ENCODE results near the gene MAST3.

The MAST3 gene

GRCh38 chr19:18185538-18185937, 88.0 kb downstream of the MAST3 start:
- no peak for ATAC-seq
- no peaks in the 10 kb centered on the region for H3K9me3 Mint-ChIP-seq
- H3K4me3 Mint-ChIP-seq = no peak overlapping the region
- H3K36me3 Mint-ChIP-seq = no peaks in the 10 kb centered on the region
- DNase-seq (ENCODE audit: low spot score in 2 of 2) = no peak
- no peaks in the 10 kb centered on the region for H3K4me1 Mint-ChIP-seq
- H3K27ac Mint-ChIP-seq = no peak overlapping the region

GRCh38 chr19:18190278-18190677, 92.7 kb downstream of the MAST3 start:
- Mint-ChIP-seq H3K4me3 (no peak overlapping the region), H3K36me3 (peaks cover 23% of the 10 kb centered on the region), H3K9me3 (no peaks in the 10 kb centered on the region), H3K4me1 (peaks cover 19% of the 10 kb centered on the region), H3K27ac (peak overlapping the region; percentile 67)
- ATAC-seq (no peak), DNase-seq (ENCODE audit: low spot score in 2 of 2) (no peak)

- H3K27ac Mint-ChIP-seq = peak overlapping the region; percentile 88
- H3K4me1 Mint-ChIP-seq = peaks cover 19% of the 10 kb centered on the region
- H3K36me3 Mint-ChIP-seq = peaks cover 33% of the 10 kb centered on the region
- peak overlapping the region; percentile 78 for H3K4me3 Mint-ChIP-seq
- no peaks in the 10 kb centered on the region for H3K9me3 Mint-ChIP-seq
- DNase-seq (ENCODE audit: low spot score in 2 of 2) (no peak), ATAC-seq (no peak)
Measured at GRCh38 chr19:18191640-18192062, 94.1 kb downstream of the MAST3 start.

- H3K9me3 Mint-ChIP-seq = no peaks in the 10 kb centered on the region
- peak within 1 kb of the TSS; percentile 88 for H3K27ac Mint-ChIP-seq
- peak within 1 kb of the TSS; percentile 78 for H3K4me3 Mint-ChIP-seq
- DNase-seq (ENCODE audit: low spot score in 2 of 2) (peak; percentile 89 to 98), ATAC-seq (peak; percentile 95)
- peaks cover 19% of the 10 kb centered on the region for H3K4me1 Mint-ChIP-seq
- H3K36me3 Mint-ChIP-seq = peaks cover 40% of the 10 kb centered on the region
Measured at GRCh38 chr19:18192673-18193387, 95.3 kb downstream of the MAST3 start, which contains the start of gene MPV17L2. TSS of gene MPV17L2 (plus strand) at chr19:18193218. CDS start at chr19:18193282, 64 bp downstream.

- Mint-ChIP-seq H3K27ac (peak overlapping the region; percentile 88), H3K9me3 (no peaks in the 10 kb centered on the region), H3K4me1 (peaks cover 19% of the 10 kb centered on the region), H3K36me3 (peaks cover 46% of the 10 kb centered on the region), H3K4me3 (peak overlapping the region; percentile 78)
- no peak for DNase-seq (ENCODE audit: low spot score in 2 of 2)
- no peak for ATAC-seq
Measured at GRCh38 chr19:18193388-18194180, 96.0 kb downstream of the MAST3 start.

- peaks cover 19% of the 10 kb centered on the region for H3K4me1 Mint-ChIP-seq
- DNase-seq (ENCODE audit: low spot score in 2 of 2) (no peak), ATAC-seq (no peak)
- no peaks in the 10 kb centered on the region for H3K9me3 Mint-ChIP-seq
- peak overlapping the region; percentile 88 for H3K27ac Mint-ChIP-seq
- H3K36me3 Mint-ChIP-seq = peaks cover 52% of the 10 kb centered on the region
- peak overlapping the region; percentile 78 for H3K4me3 Mint-ChIP-seq
Measured at GRCh38 chr19:18194181-18194530, 96.6 kb downstream of the MAST3 start.

GRCh38 chr19:18194554-18195238, 97.1 kb downstream of the MAST3 start:
- Mint-ChIP-seq H3K36me3 (peaks cover 57% of the 10 kb centered on the region), H3K4me1 (peaks cover 19% of the 10 kb centered on the region), H3K4me3 (peak overlapping the region; percentile 78), H3K27ac (no peak overlapping the region), H3K9me3 (no peaks in the 10 kb centered on the region)
- DNase-seq (ENCODE audit: low spot score in 2 of 2) = peak in 1 of 2 donors; percentile 65
- ATAC-seq = no peak

- no peak overlapping the region for H3K27ac Mint-ChIP-seq
- ATAC-seq = no peak
- peaks cover 63% of the 10 kb centered on the region for H3K36me3 Mint-ChIP-seq
- H3K4me1 Mint-ChIP-seq = peaks cover 19% of the 10 kb centered on the region
- H3K4me3 Mint-ChIP-seq = no peak overlapping the region
- no peaks in the 10 kb centered on the region for H3K9me3 Mint-ChIP-seq
- DNase-seq (ENCODE audit: low spot score in 2 of 2) = no peak
Measured at GRCh38 chr19:18196511-18196845, 98.9 kb downstream of the MAST3 start.

- Mint-ChIP-seq H3K4me1 (peaks cover 15% of the 10 kb centered on the region), H3K9me3 (no peaks in the 10 kb centered on the region), H3K4me3 (no peak overlapping the region), H3K36me3 (peaks cover 72% of the 10 kb centered on the region), H3K27ac (no peak overlapping the region)
- ATAC-seq (no peak), DNase-seq (ENCODE audit: low spot score in 2 of 2) (no peak)
Measured at GRCh38 chr19:18197306-18197705, 99.7 kb downstream of the MAST3 start.

GRCh38 chr19:18197941-18198340, 100.4 kb downstream of the MAST3 start:
- Mint-ChIP-seq H3K4me1 (peaks cover 19% of the 10 kb centered on the region), H3K36me3 (peaks cover 70% of the 10 kb centered on the region), H3K9me3 (no peaks in the 10 kb centered on the region), H3K27ac (peak overlapping the region; percentile 56), H3K4me3 (no peak overlapping the region)
- DNase-seq (ENCODE audit: low spot score in 2 of 2) = no peak
- ATAC-seq = no peak

- Mint-ChIP-seq H3K9me3 (no peaks in the 10 kb centered on the region), H3K4me3 (no peak overlapping the region), H3K27ac (peak overlapping the region; percentile 56), H3K4me1 (peaks cover 24% of the 10 kb centered on the region), H3K36me3 (peaks cover 66% of the 10 kb centered on the region)
- ATAC-seq = no peak
- DNase-seq (ENCODE audit: low spot score in 2 of 2) = no peak
Measured at GRCh38 chr19:18198374-18198773, 100.8 kb downstream of the MAST3 start.
